Sigmoid colon (tissue), 7 donors: Measurements from ENCODE around the gene WDFY1. TPM values are rescaled to one million over a fixed set of nuclear protein-coding genes. Genes with fewer than 3 reads are reported as not detected.

ENCODE experiments used
- DNase-seq: peaks from one replicate; pipeline ENCODE4 v3.0.0-alpha.2; 2019
- H3K27ac ChIP-seq, 4 donors: fragments of 200-600 bp; sonication (generic); one replicate each; pipeline ENCODE4 v1.5.1; 2016 to 2019; ENCODE audit warnings: mild to moderate bottlenecking in 1 of 4
- H3K27me3 ChIP-seq, 3 donors: fragments of 200-600 bp; sonication (generic); one replicate each; pipeline ENCODE4 v1.5.1; 2019; ENCODE audit warnings: mild to moderate bottlenecking in 1 of 3
- H3K36me3 ChIP-seq, 4 donors: fragments of 200-600 bp; sonication (generic); one replicate each; pipeline ENCODE4 v1.5.1; 2016 to 2019
- H3K4me1 ChIP-seq, 4 donors: fragments of 200-600 bp; sonication (generic); one replicate each; pipeline ENCODE4 v1.5.1; 2017 to 2019
- H3K4me3 ChIP-seq, 4 donors: fragments of 200-600 bp; sonication (generic); one replicate each; pipeline ENCODE4 v1.5.1; 2017 to 2019; ENCODE audit warnings: mild to moderate bottlenecking in 2 of 4, moderate library complexity in 1 of 4
- H3K9me3 ChIP-seq, 4 donors: fragments of 200-600 bp in 3 of 4; sonication (generic) in 3 of 4; one replicate each; pipeline versions ENCODE4 v1.5.1 to v1.6.1; 2013 to 2019
- CTCF ChIP-seq, 4 experiments: fragments of 450-650 bp in 3 of 4; fragments of 200-600 bp in 1 of 4; IDR thresholded peaks; one replicate each; pipeline ENCODE4 v1.5.1; 2016 to 2019; ENCODE audit warnings: antibody characterized with exemption in 4 of 4, mild to moderate bottlenecking in 3 of 4, moderate library complexity in 2 of 4
- EP300 ChIP-seq, 4 donors: sonication (generic); formaldehyde crosslinking; IDR thresholded peaks; one replicate each; pipeline ENCODE4 v1.6.1; 2017; ENCODE audit warnings: antibody characterized with exemption in 4 of 4
- POLR2A ChIP-seq, 2 donors: fragments of 450-650 bp; IDR thresholded peaks; one replicate each; pipeline ENCODE4 v1.6.1; 2016; ENCODE audit warnings: antibody characterized with exemption in 2 of 2, mild to moderate bottlenecking in 2 of 2, moderate library complexity in 2 of 2
- POLR2AphosphoS5 ChIP-seq, 4 donors: sonication (generic); formaldehyde crosslinking; IDR thresholded peaks; one replicate each; pipeline ENCODE4 v1.6.1; 2017; ENCODE audit warnings: antibody characterized with exemption in 4 of 4
- WGBS, 2 donors: extraction: QIAGEN DNeasy Blood & Tissue Kit; methylation state at CpG; one replicate each; pipeline ENCODE4 v1.1.7; 2013; 5-methylcytosine and 5-hydroxymethylcytosine counted together
- intact Hi-C: fragments of 100-400 bp; cut with DNase I; formaldehyde crosslinking; loops from one replicate; pipeline ENCODE4 v1.15.1; 2023
- polyA plus RNA-seq, 3 donors: library from polyadenylated mRNA; stranded (reverse); fragments of 200-250 nt; gene quantifications; one replicate each; pipeline ENCODE4 v1.2.3, GENCODE V29; 2013
- total RNA-seq, 4 donors: library from RNA; depleted of rRNA; stranded (reverse); fragments of >200 nt; gene quantifications; one replicate each; pipeline ENCODE4 v1.1.0, GENCODE V29; 2016
- donor health status: healthy with polysubstance abuse.
- donor health status: Bipolar disorder and iron deficiency.
- donor health status: healthy.

Gene WDFY1
- total and polyA plus RNA-seq, 7 donors = 17.4 to 36.1 (median 24.3) TPM

DNA sequence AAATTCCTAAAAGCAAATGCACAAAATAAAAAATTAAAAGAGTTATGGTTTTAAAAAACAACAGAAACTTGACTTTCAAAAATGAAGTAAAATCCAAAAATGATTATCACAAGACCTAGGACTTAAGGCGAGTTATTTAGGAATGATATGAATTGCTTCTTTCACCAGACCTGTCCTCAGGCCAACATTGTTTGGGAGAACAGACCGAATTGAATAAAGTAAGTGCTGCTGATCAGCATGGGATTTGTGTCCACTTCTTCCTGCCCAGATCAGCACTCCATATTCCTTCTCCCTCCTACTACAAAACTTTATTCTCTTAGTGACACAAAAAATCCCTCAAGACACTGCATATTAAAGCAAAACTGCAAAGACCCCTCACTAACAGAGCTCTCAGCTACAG is 39.1 kb downstream of the WDFY1 start:
- no peaks in the 10 kb centered on the region for H3K27me3 ChIP-seq
- H3K4me1 ChIP-seq = peaks cover 0 to 12% (median 7%) of the 10 kb centered on the region in 4 donors
- no peak overlapping the region for H3K4me3 ChIP-seq
- TF ChIP-seq POLR2A (IDR thresholded peaks at IDR 0.05) (no peak), CTCF (IDR thresholded peaks at IDR 0.05) (no peak), POLR2AphosphoS5 (IDR thresholded peaks at IDR 0.05) (no peak), EP300 (IDR thresholded peaks at IDR 0.05) (no peak)
- peaks cover 0 to 21% (median 4%) of the 10 kb centered on the region in 4 donors for H3K36me3 ChIP-seq
- no peak for DNase-seq
- intact Hi-C loops = no loop called here
- H3K27ac ChIP-seq = no peak overlapping the region
- 91% methylated on average over 2 of the region's 2 CpGs for WGBS, 2 donors
- no peaks in the 10 kb centered on the region for H3K9me3 ChIP-seq

GRCh38 chr2:223901854-223902253 is 43.3 kb downstream of the WDFY1 start:
- DNase-seq = no peak
- no peak overlapping the region for H3K4me3 ChIP-seq
- TF ChIP-seq POLR2AphosphoS5 (IDR thresholded peaks at IDR 0.05) (no peak), POLR2A (IDR thresholded peaks at IDR 0.05) (no peak), CTCF (IDR thresholded peaks at IDR 0.05) (no peak), EP300 (IDR thresholded peaks at IDR 0.05) (no peak)
- no peaks in the 10 kb centered on the region for H3K27me3 ChIP-seq
- no peaks in the 10 kb centered on the region for H3K4me1 ChIP-seq
- H3K27ac ChIP-seq = no peak overlapping the region
- peaks cover 3 to 53% (median 13%) of the 10 kb centered on the region in 4 donors for H3K36me3 ChIP-seq
- intact Hi-C loops = no loop called here
- 61 to 74% methylated on average over 2 of the region's 2 CpGs for WGBS, 2 donors
- no peaks in the 10 kb centered on the region for H3K9me3 ChIP-seq

GRCh38 chr2:223901311-223901710 is 43.8 kb downstream of the WDFY1 start:
- Histone ChIP-seq H3K27me3 (no peaks in the 10 kb centered on the region), H3K4me1 (no peaks in the 10 kb centered on the region), H3K36me3 (peaks cover 3 to 53% (median 13%) of the 10 kb centered on the region in 4 donors), H3K4me3 (no peak overlapping the region), H3K27ac (no peak overlapping the region), H3K9me3 (no peaks in the 10 kb centered on the region)
- intact Hi-C loops = no loop called here
- no peak for DNase-seq
- TF ChIP-seq EP300 (IDR thresholded peaks at IDR 0.05) = no peak
- no peak for TF ChIP-seq POLR2AphosphoS5 (IDR thresholded peaks at IDR 0.05)
- no peak for TF ChIP-seq CTCF (IDR thresholded peaks at IDR 0.05)
- WGBS, 2 donors = 76 to 85% methylated on average over 5 of the region's 5 CpGs

GRCh38 chr2:223900531-223900930 is 44.6 kb downstream of the WDFY1 start:
- intact Hi-C loops = no loop called here
- 92% methylated on average over 1 of the region's 1 CpG for WGBS, 2 donors
- no peak for TF ChIP-seq POLR2AphosphoS5 (IDR thresholded peaks at IDR 0.05)
- TF ChIP-seq EP300 (IDR thresholded peaks at IDR 0.05) = no peak
- TF ChIP-seq POLR2A (IDR thresholded peaks at IDR 0.05) = no peak
- no peak for TF ChIP-seq CTCF (IDR thresholded peaks at IDR 0.05)
- no peaks in the 10 kb centered on the region for H3K4me1 ChIP-seq
- H3K36me3 ChIP-seq = peaks cover 3 to 55% (median 13%) of the 10 kb centered on the region in 4 donors
- no peak for DNase-seq
- H3K4me3 ChIP-seq = no peak overlapping the region
- H3K27me3 ChIP-seq = no peaks in the 10 kb centered on the region
- H3K9me3 ChIP-seq = no peaks in the 10 kb centered on the region
- no peak overlapping the region for H3K27ac ChIP-seq

DNA sequence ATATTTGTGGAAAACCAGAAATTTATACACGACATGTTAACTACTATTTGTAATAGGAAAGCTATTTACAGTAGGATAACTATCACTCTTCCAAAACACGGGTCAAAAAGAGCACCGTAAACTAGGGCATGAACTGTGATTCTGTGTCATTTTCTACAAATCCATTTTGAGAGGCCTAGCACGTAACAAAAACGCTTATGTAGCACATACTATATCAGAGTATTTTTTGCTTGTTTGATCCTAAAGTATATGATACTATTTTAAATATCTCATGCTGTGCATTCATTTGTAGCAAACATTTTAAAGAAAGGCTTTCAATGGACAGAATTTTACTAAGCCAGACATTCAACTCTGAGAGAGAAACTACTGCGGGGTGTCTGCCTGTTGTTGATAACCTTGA is 45.1 kb downstream of the WDFY1 start:
- no peak for DNase-seq
- Histone ChIP-seq H3K27me3 (no peaks in the 10 kb centered on the region), H3K27ac (no peak overlapping the region), H3K36me3 (peaks cover 3 to 56% (median 14%) of the 10 kb centered on the region in 4 donors), H3K4me1 (no peaks in the 10 kb centered on the region), H3K4me3 (no peak overlapping the region), H3K9me3 (no peaks in the 10 kb centered on the region)
- intact Hi-C loops = no loop called here
- TF ChIP-seq EP300 (IDR thresholded peaks at IDR 0.05) (no peak), POLR2AphosphoS5 (IDR thresholded peaks at IDR 0.05) (no peak), POLR2A (IDR thresholded peaks at IDR 0.05) (no peak), CTCF (IDR thresholded peaks at IDR 0.05) (no peak)
- 97 to 98% methylated on average over 6 of the region's 6 CpGs for WGBS, 2 donors
